ENCODE measurements around the gene MT2A.

MT2A gene

DNA sequence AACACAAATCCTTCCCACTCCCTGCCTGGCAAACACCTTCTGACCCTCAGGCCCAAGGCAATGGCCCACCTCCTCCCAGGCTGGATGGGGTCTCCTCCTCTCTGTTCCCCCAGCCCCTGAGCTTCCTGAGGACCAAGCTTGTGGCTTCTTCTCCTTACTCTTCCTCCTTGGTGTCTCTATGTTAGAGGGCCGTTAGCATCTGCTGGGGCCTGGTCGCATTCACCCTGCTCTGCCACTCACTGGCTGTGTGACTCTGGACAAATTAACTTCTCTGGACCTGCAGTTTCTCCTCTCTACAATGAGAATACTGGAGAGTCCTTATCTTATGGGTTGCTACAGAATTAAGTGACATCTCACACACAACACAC lies 725 bp upstream of the MT2A start:
- no peaks in the 10 kb centered on the region for H3K9me3 ChIP-seq (ENCODE audit: severe bottlenecking)
- H3K36me3 ChIP-seq = no peaks in the 10 kb centered on the region
- no peak overlapping the region for H3K27ac ChIP-seq
- H3K27me3 ChIP-seq (ENCODE audit: insufficient read depth, low read depth, severe bottlenecking) = no peaks in the 10 kb centered on the region
- H3K4me3 ChIP-seq (ENCODE audit: low read depth, low read length) = no peak overlapping the region
- no peak for DNase-seq
- TF ChIP-seq, protein P1, sequence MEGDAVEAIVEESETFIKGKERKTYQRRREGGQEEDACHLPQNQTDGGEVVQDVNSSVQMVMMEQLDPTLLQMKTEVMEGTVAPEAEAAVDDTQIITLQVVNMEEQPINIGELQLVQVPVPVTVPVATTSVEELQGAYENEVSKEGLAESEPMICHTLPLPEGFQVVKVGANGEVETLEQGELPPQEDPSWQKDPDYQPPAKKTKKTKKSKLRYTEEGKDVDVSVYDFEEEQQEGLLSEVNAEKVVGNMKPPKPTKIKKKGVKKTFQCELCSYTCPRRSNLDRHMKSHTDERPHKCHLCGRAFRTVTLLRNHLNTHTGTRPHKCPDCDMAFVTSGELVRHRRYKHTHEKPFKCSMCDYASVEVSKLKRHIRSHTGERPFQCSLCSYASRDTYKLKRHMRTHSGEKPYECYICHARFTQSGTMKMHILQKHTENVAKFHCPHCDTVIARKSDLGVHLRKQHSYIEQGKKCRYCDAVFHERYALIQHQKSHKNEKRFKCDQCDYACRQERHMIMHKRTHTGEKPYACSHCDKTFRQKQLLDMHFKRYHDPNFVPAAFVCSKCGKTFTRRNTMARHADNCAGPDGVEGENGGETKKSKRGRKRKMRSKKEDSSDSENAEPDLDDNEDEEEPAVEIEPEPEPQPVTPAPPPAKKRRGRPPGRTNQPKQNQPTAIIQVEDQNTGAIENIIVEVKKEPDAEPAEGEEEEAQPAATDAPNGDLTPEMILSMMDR (IDR thresholded peaks at IDR 0.05; ENCODE audit: low read depth, low read length) = no peak

DNA sequence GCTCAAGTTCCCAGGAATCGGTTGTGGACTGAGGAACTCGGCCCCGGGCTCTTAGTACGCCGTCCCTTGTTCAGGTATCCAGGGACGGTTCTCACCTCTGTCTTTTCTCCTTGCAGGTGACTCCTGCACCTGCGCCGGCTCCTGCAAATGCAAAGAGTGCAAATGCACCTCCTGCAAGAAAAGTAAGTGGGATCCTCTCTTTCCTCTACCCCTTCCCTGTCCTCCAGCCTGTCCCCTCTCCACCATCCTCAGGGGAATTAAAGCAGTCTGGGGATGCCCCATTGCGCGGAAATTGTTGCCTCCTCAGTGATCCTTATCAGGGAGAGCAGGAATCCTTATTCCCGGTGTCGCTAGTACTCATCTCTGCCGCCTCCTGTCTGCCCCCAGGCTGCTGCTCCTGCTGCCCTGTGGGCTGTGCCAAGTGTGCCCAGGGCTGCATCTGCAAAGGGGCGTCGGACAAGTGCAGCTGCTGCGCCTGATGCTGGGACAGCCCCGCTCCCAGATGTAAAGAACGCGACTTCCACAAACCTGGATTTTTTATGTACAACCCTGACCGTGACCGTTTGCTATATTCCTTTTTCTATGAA lies 585 bp downstream of the MT2A start:
- H3K4me3 ChIP-seq (ENCODE audit: low read depth, low read length) = peak overlapping the region; percentile 73
- DNase-seq = no peak
- TF ChIP-seq, protein P1 (IDR thresholded peaks at IDR 0.05; ENCODE audit: low read depth, low read length) = no peak
- no peaks in the 10 kb centered on the region for H3K36me3 ChIP-seq
- no peaks in the 10 kb centered on the region for H3K9me3 ChIP-seq (ENCODE audit: severe bottlenecking)
- H3K27ac ChIP-seq = peak overlapping the region; percentile 34
- no peaks in the 10 kb centered on the region for H3K27me3 ChIP-seq (ENCODE audit: insufficient read depth, low read depth, severe bottlenecking)

DNA sequence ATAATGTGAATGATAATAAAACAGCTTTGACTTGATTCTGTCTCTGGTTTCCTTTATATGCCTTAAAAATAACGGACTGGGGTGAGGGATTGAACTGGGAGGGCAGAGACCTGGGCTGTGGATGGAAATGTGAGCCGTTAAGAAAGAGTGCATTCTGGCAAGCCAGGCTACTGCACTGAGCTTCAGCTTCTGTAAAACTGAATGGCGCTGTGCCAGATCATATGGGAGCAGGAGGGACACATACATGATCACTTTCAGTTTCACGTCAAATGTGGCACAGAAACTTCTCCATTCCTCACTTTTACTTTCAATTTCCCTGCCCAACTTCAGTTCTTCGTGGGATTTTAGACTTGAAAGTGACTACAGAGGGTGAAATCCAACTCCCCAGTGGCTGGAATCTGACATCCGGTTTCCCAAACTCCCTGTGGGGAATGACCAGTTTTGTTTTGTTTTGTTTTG lies 1.1 kb downstream of the MT2A start:
- no peak overlapping the region for H3K27ac ChIP-seq
- no peak for DNase-seq

DNA sequence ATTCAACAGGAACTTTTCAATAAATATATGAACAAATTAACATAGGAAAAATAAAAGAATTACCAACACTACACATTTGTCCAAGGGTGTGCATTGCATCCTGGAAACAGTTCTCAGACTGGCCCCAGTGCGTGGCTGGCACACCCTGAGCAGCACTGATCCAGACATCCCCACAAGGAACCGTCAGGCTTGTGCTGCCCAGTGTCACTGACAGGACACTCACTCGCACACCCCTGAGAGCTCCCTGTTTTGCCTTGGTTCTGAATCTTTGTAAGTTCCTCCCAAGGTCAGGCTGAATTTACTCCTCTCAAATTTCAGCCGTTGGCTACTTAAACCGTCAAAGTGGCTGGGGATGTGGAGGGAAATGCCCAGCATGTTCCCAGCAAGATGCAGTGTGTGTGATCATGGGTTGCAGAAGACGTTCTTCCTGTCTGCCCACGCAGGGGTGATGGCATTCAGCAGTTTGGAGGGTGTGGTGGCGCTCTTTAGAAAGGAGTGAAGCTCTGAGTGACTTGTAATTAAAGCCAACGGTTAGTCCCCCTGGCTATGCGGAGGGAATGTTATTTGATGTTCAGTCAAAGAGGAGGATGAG lies 1.7 kb downstream of the MT2A start:
- no peak for DNase-seq
- Histone ChIP-seq H3K36me3 (no peaks in the 10 kb centered on the region), H3K27ac (no peak overlapping the region), H3K27me3 (ENCODE audit: insufficient read depth, low read depth, severe bottlenecking) (no peaks in the 10 kb centered on the region), H3K9me3 (ENCODE audit: severe bottlenecking) (no peaks in the 10 kb centered on the region), H3K4me3 (ENCODE audit: low read depth, low read length) (no peak overlapping the region; the same call in 1 of the 2 replicates)
- TF ChIP-seq, protein P1 (IDR thresholded peaks at IDR 0.05; ENCODE audit: low read depth, low read length) = no peak

More for the DNA sequence above, 1.1 kb downstream of the MT2A start:
- Histone ChIP-seq H3K9me3 (ENCODE audit: severe bottlenecking) (no peaks in the 10 kb centered on the region), H3K36me3 (no peaks in the 10 kb centered on the region), H3K27me3 (ENCODE audit: insufficient read depth, low read depth, severe bottlenecking) (no peaks in the 10 kb centered on the region), H3K4me3 (ENCODE audit: low read depth, low read length) (peak overlapping the region; percentile 73)
- TF ChIP-seq, protein P1 (IDR thresholded peaks at IDR 0.05; ENCODE audit: low read depth, low read length) = no peak

DNA sequence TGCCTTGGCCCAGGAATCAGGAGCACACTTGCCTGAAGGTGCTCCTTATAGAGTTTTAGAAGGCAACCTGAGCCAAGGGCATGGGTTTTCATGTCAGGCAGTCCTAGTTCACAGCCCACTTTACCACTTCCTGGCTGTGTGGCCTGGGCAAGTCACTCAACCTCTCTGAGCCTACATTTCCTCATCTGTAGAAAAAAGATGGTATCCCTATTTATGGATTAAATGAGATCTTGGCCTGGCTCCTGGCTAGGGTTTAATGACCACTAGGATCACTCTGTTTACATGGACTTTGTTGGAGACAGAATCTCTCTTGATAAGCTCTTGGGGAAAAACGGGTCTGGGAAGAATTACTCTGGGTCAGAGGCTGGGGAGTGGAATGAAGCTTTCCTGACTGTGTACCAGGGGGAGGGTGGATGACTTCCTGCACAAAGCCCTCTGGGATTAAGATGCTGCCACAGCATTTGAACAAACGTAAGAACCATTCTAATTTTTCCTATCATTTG lies 2.3 kb downstream of the MT2A start:
- no peaks in the 10 kb centered on the region for H3K9me3 ChIP-seq (ENCODE audit: severe bottlenecking)
- no peak for DNase-seq
- H3K4me3 ChIP-seq (ENCODE audit: low read depth, low read length) = no peak overlapping the region
- no peaks in the 10 kb centered on the region for H3K27me3 ChIP-seq (ENCODE audit: insufficient read depth, low read depth, severe bottlenecking)
- no peak overlapping the region for H3K27ac ChIP-seq
- TF ChIP-seq, protein P1 (IDR thresholded peaks at IDR 0.05; ENCODE audit: low read depth, low read length) = no peak
- no peaks in the 10 kb centered on the region for H3K36me3 ChIP-seq
